H9 (cell line): ENCODE results near the gene RDH13. TPM values are rescaled to one million over a fixed set of nuclear protein-coding genes. Genes with fewer than 3 reads are reported as not detected.

Experiments
- DNase-seq: peaks from one replicate; pipeline ENCODE4 v3.0.0-alpha.2; 2017
- H2AFZ ChIP-seq: one replicate; pipeline ENCODE4 v1.6.1; 2013; ENCODE audit warnings: mild to moderate bottlenecking, low read length, control low read depth, moderate library complexity
- H2AK5ac ChIP-seq: 2 replicates; pipeline ENCODE4 v1.6.1; 2013; ENCODE audit warnings: low read length, control low read depth, mixed read lengths; ENCODE audit not compliant: insufficient read length
- H2BK120ac ChIP-seq: one replicate; pipeline ENCODE4 v1.6.1; 2013; ENCODE audit warnings: low read depth, mild to moderate bottlenecking, low read length, control low read depth, inconsistent platforms; ENCODE audit not compliant: poor library complexity, severe bottlenecking
- H2BK12ac ChIP-seq: 2 replicates; pipeline ENCODE4 v1.6.1; 2013; ENCODE audit warnings: low read length, control low read depth, mixed read lengths, low read depth; ENCODE audit not compliant: insufficient read length
- H2BK15ac ChIP-seq: 2 replicates; pipeline ENCODE4 v1.6.1; 2013; ENCODE audit warnings: low read depth, low read length, control low read depth
- H2BK20ac ChIP-seq: one replicate; pipeline ENCODE4 v1.6.1; 2013; ENCODE audit warnings: low read depth, mild to moderate bottlenecking, low read length, control low read depth, inconsistent platforms; ENCODE audit not compliant: poor library complexity, severe bottlenecking
- H2BK5ac ChIP-seq: 2 replicates; pipeline ENCODE4 v1.6.1; 2013; ENCODE audit warnings: low read length, control low read depth, mixed read lengths; ENCODE audit not compliant: insufficient read length
- H3K14ac ChIP-seq: 2 replicates; pipeline ENCODE4 v1.6.1; 2013; ENCODE audit warnings: low read length, control low read depth; ENCODE audit not compliant: insufficient read depth
- H3K18ac ChIP-seq: 2 replicates; pipeline ENCODE4 v1.6.1; 2013; ENCODE audit warnings: low read depth, mild to moderate bottlenecking, mixed read lengths, low read length, control low read depth; ENCODE audit not compliant: insufficient read length
- H3K23ac ChIP-seq: 2 replicates; pipeline ENCODE4 v1.6.1; 2013; ENCODE audit warnings: low read length, control low read depth, mixed read lengths, low read depth; ENCODE audit not compliant: insufficient read length
- H3K23me2 ChIP-seq: 2 replicates; pipeline ENCODE4 v1.6.1; 2013; ENCODE audit warnings: low read depth, mild to moderate bottlenecking, mixed read lengths, low read length, control low read depth; ENCODE audit not compliant: insufficient read length, poor library complexity, severe bottlenecking
- H3K27ac ChIP-seq: 2 replicates; pipeline ENCODE4 v1.5.1; 2013; ENCODE audit warnings: low read length, control low read depth, mixed read lengths, low read depth; ENCODE audit not compliant: insufficient read length
- H3K27me3 ChIP-seq: 2 replicates; pipeline ENCODE4 v1.6.1; 2013; ENCODE audit warnings: low read length, control low read depth, inconsistent platforms; ENCODE audit not compliant: insufficient read depth
- H3K4ac ChIP-seq: 2 replicates; pipeline ENCODE4 v1.6.1; 2013; ENCODE audit warnings: low read depth, mild to moderate bottlenecking, control low read depth, inconsistent platforms, low read length, moderate library complexity
- H3K4me1 ChIP-seq: 2 replicates; pipeline ENCODE4 v1.6.1; 2013; ENCODE audit warnings: low read length, control low read depth, inconsistent platforms; ENCODE audit not compliant: insufficient read depth
- H3K4me2 ChIP-seq: 2 replicates; pipeline ENCODE4 v1.6.1; 2013; ENCODE audit warnings: low read length, control low read depth, mixed read lengths; ENCODE audit not compliant: insufficient read length, insufficient read depth
- H3K56ac ChIP-seq: 2 replicates; pipeline ENCODE4 v1.6.1; 2013; ENCODE audit warnings: low read depth, mild to moderate bottlenecking, mixed read lengths, low read length, control low read depth; ENCODE audit not compliant: insufficient read length
- H3K79me1 ChIP-seq: 2 replicates; pipeline ENCODE4 v1.6.1; 2013; ENCODE audit warnings: low read depth, mild to moderate bottlenecking, moderate library complexity, low read length, control low read depth, inconsistent platforms; ENCODE audit not compliant: insufficient read depth, poor library complexity, severe bottlenecking
- H3K79me2 ChIP-seq: 2 replicates; pipeline ENCODE4 v1.6.1; 2013; ENCODE audit warnings: low read length, control low read depth, inconsistent platforms; ENCODE audit not compliant: insufficient read depth
- H3K9ac ChIP-seq: 2 replicates; pipeline ENCODE4 v1.6.1; 2013; ENCODE audit warnings: low read length, control low read depth, mixed read lengths; ENCODE audit not compliant: insufficient read length; ENCODE audit errors: extremely low read depth
- H3K9me3 ChIP-seq: one replicate; pipeline ENCODE4 v1.6.1; 2013; ENCODE audit warnings: low read depth, low read length, inconsistent platforms; ENCODE audit not compliant: control insufficient read depth
- H3T11ph ChIP-seq: one replicate; pipeline ENCODE4 v1.6.1; 2013; ENCODE audit warnings: mild to moderate bottlenecking, low read length, control low read depth, inconsistent platforms
- H4K20me1 ChIP-seq: one replicate; pipeline ENCODE4 v1.6.1; 2013; ENCODE audit not compliant: control insufficient read depth, insufficient read length, insufficient read depth
- H4K5ac ChIP-seq: 2 replicates; pipeline ENCODE4 v1.6.1; 2013; ENCODE audit warnings: low read depth, mild to moderate bottlenecking, mixed read lengths, low read length, control low read depth; ENCODE audit not compliant: insufficient read length
- H4K8ac ChIP-seq: replicated peaks from 2 replicates; pipeline ENCODE4 v1.6.1; 2013; ENCODE audit warnings: low read length, control low read depth, mixed read lengths, low read depth; ENCODE audit not compliant: insufficient read length
- H4K91ac ChIP-seq: 2 replicates; pipeline ENCODE4 v1.6.1; 2013; ENCODE audit warnings: low read depth, mild to moderate bottlenecking, moderate library complexity, mixed read lengths, low read length, control low read depth; ENCODE audit not compliant: insufficient read length
- H3K27ac Mint-ChIP-seq, 3 experiments: 2 replicates in 2 of 3; 3 replicates in 1 of 3; pipeline ENCODE4 v1.8.0; 2020 to 2021; ENCODE audit warnings: mixed read lengths in 3 of 3, mild to moderate bottlenecking in 1 of 3, moderate library complexity in 1 of 3
- H3K27me3 Mint-ChIP-seq: 2 replicates; pipeline ENCODE4 v1.8.0; 2021; ENCODE audit warnings: low read depth, mild to moderate bottlenecking, moderate library complexity, mixed read lengths
- H3K36me3 Mint-ChIP-seq, 3 experiments: 2 replicates in 2 of 3; 3 replicates in 1 of 3; pipeline ENCODE4 v1.8.0; 2020 to 2021; ENCODE audit warnings: low read depth in 3 of 3, mixed read lengths in 3 of 3; ENCODE audit not compliant: insufficient read depth in 1 of 3
- H3K4me1 Mint-ChIP-seq, 2 experiments: 2 replicates each; pipeline ENCODE4 v1.8.0; 2020; ENCODE audit warnings: mixed read lengths in 2 of 2
- H3K4me3 Mint-ChIP-seq, 2 experiments: 2 replicates in 1 of 2; 3 replicates in 1 of 2; pipeline ENCODE4 v1.8.0; 2020 to 2021; ENCODE audit warnings: mild to moderate bottlenecking in 2 of 2, mixed read lengths in 2 of 2, moderate library complexity in 1 of 2
- H3K9me3 Mint-ChIP-seq, 2 experiments: 2 replicates in 1 of 2; 3 replicates in 1 of 2; pipeline ENCODE4 v1.8.0; 2020; ENCODE audit warnings: mild to moderate bottlenecking in 2 of 2, mixed read lengths in 2 of 2, moderate library complexity in 1 of 2
- CTCF ChIP-seq: fragments of 200-600 bp; sonication (generic); conservative IDR thresholded peaks from 3 replicates; pipeline ENCODE4 v1.8.0; 2021; ENCODE audit warnings: antibody characterized with exemption, mild to moderate bottlenecking
- WGBS: extraction: QIAGEN DNeasy Blood & Tissue Kit; methylation state at CpG from one replicate; pipeline ENCODE4 v1.1.7; 2013; ENCODE audit warnings: missing lambda C conversion rate, low lambda C conversion rate, mixed read lengths; ENCODE audit not compliant: insufficient read length; ENCODE audit errors: extremely low coverage; 5-methylcytosine and 5-hydroxymethylcytosine counted together
- total RNA-seq: library from RNA; stranded (reverse); gene quantifications from 2 replicates; pipeline ENCODE4 v1.2.1, GENCODE V29; 2021

Gene RDH13
- total RNA-seq, 1 experiment from 2014 or later: 21.5 TPM

GRCh38 chr19:55067869-55068268, 4.9 kb upstream of the RDH13 start:
- TF ChIP-seq CTCF: no peak
- no peak overlapping the region for H2AK5ac ChIP-seq
- H3K9me3 ChIP-seq: no peaks in the 10 kb centered on the region
- peak overlapping the region in 1 of 2 experiments; percentile 41; a peak in 2 of 5 replicates for H3K4me3 Mint-ChIP-seq
- no CpG with 5 or more reads among the region's 3 CpGs for WGBS
- H3T11ph ChIP-seq: no peak overlapping the region
- H3K18ac ChIP-seq: no peak overlapping the region
- H3K4me1 Mint-ChIP-seq: peaks cover 15 to 22% of the 10 kb centered on the region in 2 experiments
- no peak overlapping the region for H3K23ac ChIP-seq
- H4K8ac ChIP-seq: no peak overlapping the region
- H2BK5ac ChIP-seq: no peak overlapping the region
- no peak overlapping the region for H3K27ac Mint-ChIP-seq
- no peak overlapping the region for H4K5ac ChIP-seq
- no peak overlapping the region for H2BK15ac ChIP-seq
- peaks cover 91% of the 10 kb centered on the region for H3K27me3 Mint-ChIP-seq
- H3K79me1 ChIP-seq: no peaks in the 10 kb centered on the region
- H3K23me2 ChIP-seq: peaks cover 8% of the 10 kb centered on the region
- H3K27me3 ChIP-seq: peaks cover 35% of the 10 kb centered on the region
- no peak overlapping the region for H2AFZ ChIP-seq
- H3K4me2 ChIP-seq: no peak overlapping the region
- no peak overlapping the region for H2BK20ac ChIP-seq
- H2BK12ac ChIP-seq: no peak overlapping the region
- H3K4me1 ChIP-seq: peaks cover 4% of the 10 kb centered on the region; the same call in 1 of the 2 replicates
- H4K91ac ChIP-seq: no peak overlapping the region
- H2BK120ac ChIP-seq: no peak overlapping the region
- H3K79me2 ChIP-seq: no peaks in the 10 kb centered on the region
- no peak overlapping the region for H3K4ac ChIP-seq
- H3K36me3 Mint-ChIP-seq: no peaks in the 10 kb centered on the region
- no peak overlapping the region for H3K27ac ChIP-seq
- no peak overlapping the region for H3K14ac ChIP-seq
- H4K20me1 ChIP-seq: no peaks in the 10 kb centered on the region
- no peak for DNase-seq
- H3K9ac ChIP-seq: no peak overlapping the region
- peaks cover 0 to 2% of the 10 kb centered on the region in 2 experiments; a peak in 2 of 5 replicates for H3K9me3 Mint-ChIP-seq
- no peak overlapping the region for H3K56ac ChIP-seq
